Epithelial cell of esophagus (primary cell): ENCODE measurements around the gene LRRC8A.

Experiments used
- DNase-seq: peaks from one replicate; pipeline ENCODE4 v3.0.0; 2010; ENCODE audit warnings: low read depth
- H3K4me3 ChIP-seq: 2 replicates; pipeline ENCODE4 v1.5.1; 2011; ENCODE audit warnings: mild to moderate bottlenecking, low read length, control low read depth
- CTCF ChIP-seq: IDR thresholded peaks from 2 replicates; pipeline ENCODE4 v1.5.1; 2011; ENCODE audit warnings: low read depth, mild to moderate bottlenecking, low read length, control low read depth, inconsistent platforms; ENCODE audit not compliant: insufficient read depth; ENCODE audit errors: missing control alignments

Gene LRRC8A

DNA sequence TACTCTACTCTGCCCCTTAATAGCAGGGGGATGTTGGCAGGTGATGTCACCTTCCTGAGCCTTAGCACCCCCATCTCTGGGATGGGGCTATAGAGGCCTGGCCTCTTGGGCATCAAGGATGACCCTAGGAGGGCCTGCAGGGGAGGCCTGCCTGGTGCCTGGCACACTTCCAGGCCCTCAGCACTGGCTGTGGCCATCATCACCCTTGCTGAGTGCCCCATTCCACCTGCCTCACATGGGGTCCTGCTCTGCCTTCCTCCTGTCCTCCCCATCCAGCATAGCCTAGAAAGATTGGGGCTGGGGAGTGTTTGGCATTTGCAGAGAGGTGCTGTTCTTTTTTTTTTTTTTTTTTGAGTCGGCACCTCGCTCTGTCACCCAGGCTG, 21.1 kb downstream of the LRRC8A start:
- no peak overlapping the region for H3K4me3 ChIP-seq
- no peak for TF ChIP-seq CTCF
- DNase-seq = no peak

GRCh38 chr9:128903871-128904620, 22.1 kb downstream of the LRRC8A start:
- DNase-seq = no peak
- H3K4me3 ChIP-seq = no peak overlapping the region
- no peak for TF ChIP-seq CTCF

GRCh38 chr9:128905964-128906363, 24.0 kb downstream of the LRRC8A start:
- no peak overlapping the region for H3K4me3 ChIP-seq
- DNase-seq = no peak
- TF ChIP-seq CTCF = no peak

- TF ChIP-seq CTCF = no peak
- H3K4me3 ChIP-seq = no peak overlapping the region
- DNase-seq = no peak
Observed at GRCh38 chr9:128906741-128907140, 24.8 kb downstream of the LRRC8A start.

GRCh38 chr9:128908372-128908771, 26.4 kb downstream of the LRRC8A start:
- no peak for DNase-seq

DNA sequence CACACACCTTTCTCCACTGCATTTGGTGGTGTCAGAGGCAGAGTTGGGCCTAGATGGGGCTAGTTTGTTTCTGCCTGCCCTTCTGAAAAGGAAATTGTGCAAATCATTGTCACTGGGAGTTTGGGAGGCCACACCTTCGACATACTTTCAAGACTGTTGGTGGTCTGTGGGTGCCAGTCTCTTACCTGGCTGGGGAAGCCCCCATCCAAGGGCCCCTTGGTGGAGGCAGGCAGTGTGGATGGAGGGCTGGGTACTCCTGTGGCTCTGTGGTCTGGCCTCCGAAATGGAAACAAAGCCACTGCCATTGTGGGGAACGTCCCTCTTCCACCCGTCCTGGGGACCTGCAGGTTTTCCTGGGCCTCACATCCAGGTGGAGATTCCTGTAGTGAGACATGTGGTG, 27.9 kb downstream of the LRRC8A start:
- DNase-seq = no peak
- TF ChIP-seq CTCF = no peak
- no peak overlapping the region for H3K4me3 ChIP-seq

More at GRCh38 chr9:128908372-128908771, 26.4 kb downstream of the LRRC8A start:
- no peak overlapping the region for H3K4me3 ChIP-seq
- no peak for TF ChIP-seq CTCF

GRCh38 chr9:128910906-128911305, 29.0 kb downstream of the LRRC8A start:
- H3K4me3 ChIP-seq = no peak overlapping the region
- no peak for TF ChIP-seq CTCF
- no peak for DNase-seq
